Right ventricle myocardium superior (tissue), 1 donor: ENCODE data around the gene NR5A2. TPM values are rescaled to one million over a fixed set of nuclear protein-coding genes. Genes with fewer than 3 reads are reported as not detected.
"Not testable (repeated sequence)": the region's sequence is repeated elsewhere in the genome, so short reads cannot be mapped to it uniquely, and the experiment has no call there.

Experiments used
- ATAC-seq: fragments of 200-7000 bp; cut with Tn5 transposase; one replicate; pipeline ENCODE4 v1.9.1; 2020; ENCODE audit warnings: mild to moderate bottlenecking; ENCODE audit not compliant: poor library complexity
- DNase-seq: peaks from one replicate; pipeline ENCODE4 v3.0.0-alpha.2; 2020
- intact Hi-C: fragments of 100-400 bp; cut with DNase I; formaldehyde crosslinking; loops from one replicate; pipeline ENCODE4 v1.11.2; 2022
- total RNA-seq: library from RNA; stranded (reverse); fragmentation: NEBNext Ultra II Directional; extraction: Animal tissue kit (Norgen Biotek cat#: 25700); gene quantifications from one replicate; pipeline ENCODE4 v1.2.1, GENCODE V29; 2021
- donor health status: DM: no; HTN: yes; CAD: no; lungs with severe emphysema.

The NR5A2 gene
- total RNA-seq, 1 donor from 2014 or later, result 1.7 TPM

GRCh38 chr1:200176181-200176580 lies 148.7 kb downstream of the NR5A2 start:
- DNase-seq (no peak), ATAC-seq (no peak)
- intact Hi-C loops, result no loop called here

GRCh38 chr1:200176798-200177197 lies 149.3 kb downstream of the NR5A2 start:
- ATAC-seq (no peak), DNase-seq (no peak)
- intact Hi-C loops, result no loop called here

- no peak for DNase-seq
- ATAC-seq, result no peak
- intact Hi-C loops, result no loop called here
Observed at GRCh38 chr1:200178340-200178739, 150.8 kb downstream of the NR5A2 start.

- ATAC-seq, result no peak
- intact Hi-C loops, result no loop called here
Observed at GRCh38 chr1:200179126-200179780, 151.7 kb downstream of the NR5A2 start.

GRCh38 chr1:200179781-200180160 lies 152.3 kb downstream of the NR5A2 start:
- intact Hi-C loops, result no loop called here
- DNase-seq (no peak), ATAC-seq (no peak)

More at GRCh38 chr1:200179126-200179780, 151.7 kb downstream of the NR5A2 start:
- no peak for DNase-seq

GRCh38 chr1:200180821-200181220 lies 153.3 kb downstream of the NR5A2 start:
- intact Hi-C loops, result no loop called here
- ATAC-seq (peak; percentile 32), DNase-seq (no peak)

- intact Hi-C loops, result no loop called here
- no peak for DNase-seq
- no peak for ATAC-seq
Observed at GRCh38 chr1:200181861-200182260, 154.4 kb downstream of the NR5A2 start.

- intact Hi-C loops, result no loop called here
- no peak for DNase-seq
- no peak for ATAC-seq
Observed at GRCh38 chr1:200182701-200183100, 155.2 kb downstream of the NR5A2 start.

- DNase-seq, result no peak
- intact Hi-C loops, result no loop called here
Observed at GRCh38 chr1:200183637-200184036, 156.1 kb downstream of the NR5A2 start.

GRCh38 chr1:200184196-200184595 lies 156.7 kb downstream of the NR5A2 start:
- ATAC-seq (peak; percentile 96), DNase-seq (peak; percentile 87)
- intact Hi-C loops, result no loop called here

More at GRCh38 chr1:200183637-200184036, 156.1 kb downstream of the NR5A2 start:
- ATAC-seq, result no peak

GRCh38 chr1:200185191-200185590 lies 157.7 kb downstream of the NR5A2 start:
- intact Hi-C loops, ATAC-seq, DNase-seq: not testable (repeated sequence)

GRCh38 chr1:200187332-200187731 lies 159.8 kb downstream of the NR5A2 start:
- ATAC-seq, DNase-seq, intact Hi-C loops: not testable (repeated sequence)

- intact Hi-C loops, result no loop called here
- ATAC-seq (no peak), DNase-seq (no peak)
Observed at GRCh38 chr1:200191993-200192392, 164.5 kb downstream of the NR5A2 start.

- DNase-seq (no peak), ATAC-seq (no peak)
- intact Hi-C loops, result no loop called here
Observed at GRCh38 chr1:200194477-200194876, 167.0 kb downstream of the NR5A2 start.

GRCh38 chr1:200198236-200198635 lies 170.7 kb downstream of the NR5A2 start:
- ATAC-seq (no peak), DNase-seq (no peak)
- intact Hi-C loops, result no loop called here

- intact Hi-C loops, result no loop called here
- ATAC-seq (no peak), DNase-seq (no peak)
Observed at GRCh38 chr1:200205216-200205995, 177.9 kb downstream of the NR5A2 start.

- intact Hi-C loops, result no loop called here
- no peak for DNase-seq
- ATAC-seq, result no peak
Observed at GRCh38 chr1:200206340-200206739, 178.8 kb downstream of the NR5A2 start.

GRCh38 chr1:200206761-200207160 lies 179.3 kb downstream of the NR5A2 start:
- ATAC-seq, result no peak
- intact Hi-C loops, result no loop called here

GRCh38 chr1:200207711-200208126 lies 180.2 kb downstream of the NR5A2 start:
- intact Hi-C loops, result no loop called here
- no peak for DNase-seq
- no peak for ATAC-seq

More at GRCh38 chr1:200206761-200207160, 179.3 kb downstream of the NR5A2 start:
- no peak for DNase-seq

GRCh38 chr1:200211157-200211556 lies 183.6 kb downstream of the NR5A2 start:
- intact Hi-C loops, result no loop called here
- ATAC-seq (no peak), DNase-seq (no peak)
